Right atrium auricular region (tissue), 2 donors: ENCODE measurements around the gene HIGD1C. TPM values are rescaled to one million over a fixed set of nuclear protein-coding genes. Genes with fewer than 3 reads are reported as not detected.
"Not testable (repeated sequence)": the region's sequence is repeated elsewhere in the genome, so short reads cannot be mapped to it uniquely, and the experiment has no call there.

Experiments used
- DNase-seq: peaks from one replicate; pipeline ENCODE4 v3.0.0-alpha.2; 2019; ENCODE audit warnings: low spot score
- H3K27ac ChIP-seq, 2 donors: fragments of 200-600 bp; sonication (generic); 1 replicate in 1 of 2; 2 replicates in 1 of 2; pipeline ENCODE4 v1.5.1; 2016 to 2019
- H3K27me3 ChIP-seq, 2 donors: fragments of 200-600 bp; sonication (generic); one replicate each; pipeline versions ENCODE4 v1.5.1 to v1.6.0; 2017 to 2019
- H3K36me3 ChIP-seq: fragments of 200-600 bp; sonication (generic); one replicate; pipeline ENCODE4 v1.5.1; 2016
- H3K4me1 ChIP-seq, 2 donors: fragments of 200-600 bp; sonication (generic); one replicate each; pipeline versions ENCODE4 v1.5.1 to v1.6.0; 2017 to 2019
- H3K4me3 ChIP-seq, 2 donors: fragments of 200-600 bp; sonication (generic); 1 replicate in 1 of 2; 2 replicates in 1 of 2; pipeline ENCODE4 v1.5.1; 2017 to 2019; ENCODE audit warnings: mild to moderate bottlenecking in 1 of 2, moderate library complexity in 1 of 2
- H3K9me3 ChIP-seq, 2 donors: fragments of 200-600 bp; sonication (generic); one replicate each; pipeline ENCODE4 v1.5.1; 2019
- CTCF ChIP-seq, 2 donors: fragments of 200-600 bp; sonication (generic); IDR thresholded peaks; one replicate each; pipeline ENCODE4 v1.5.1; 2019; ENCODE audit warnings: antibody characterized with exemption in 2 of 2
- total RNA-seq, 2 donors: library from RNA; depleted of rRNA; stranded (reverse); fragments of >200 nt; gene quantifications; one replicate each; pipeline ENCODE4 v1.1.0, GENCODE V29; 2016

HIGD1C gene
- total RNA-seq, 2 donors from 2014 or later = not detected

GRCh38 chr12:50949801-50950302 is 2.5 kb upstream of the HIGD1C start:
- Histone ChIP-seq H3K27me3 (no peaks in the 10 kb centered on the region), H3K4me3 (no peak overlapping the region), H3K4me1 (no peaks in the 10 kb centered on the region), H3K36me3 (no peaks in the 10 kb centered on the region), H3K27ac (no peak overlapping the region), H3K9me3 (no peaks in the 10 kb centered on the region)
- DNase-seq = no peak
- TF ChIP-seq CTCF (IDR thresholded peaks at IDR 0.05) = no peak

- Histone ChIP-seq H3K9me3 (no peaks in the 10 kb centered on the region), H3K27me3 (no peaks in the 10 kb centered on the region), H3K27ac (no peak overlapping the region), H3K4me1 (no peaks in the 10 kb centered on the region), H3K36me3 (no peaks in the 10 kb centered on the region), H3K4me3 (no peak overlapping the region)
- no peak for DNase-seq
- no peak for TF ChIP-seq CTCF (IDR thresholded peaks at IDR 0.05)
Observed at GRCh38 chr12:50951112-50951511, 1.2 kb upstream of the HIGD1C start.

- Histone ChIP-seq H3K36me3 (no peaks in the 10 kb centered on the region), H3K27me3 (no peaks in the 10 kb centered on the region), H3K4me1 (no peaks in the 10 kb centered on the region), H3K9me3 (no peaks in the 10 kb centered on the region), H3K27ac (no peak overlapping the region), H3K4me3 (no peak overlapping the region)
- DNase-seq = no peak
- no peak for TF ChIP-seq CTCF (IDR thresholded peaks at IDR 0.05)
Observed at GRCh38 chr12:50953047-50953446, 703 bp downstream of the HIGD1C start.

GRCh38 chr12:50954789-50955188 is 2.4 kb downstream of the HIGD1C start:
- not testable (repeated sequence) for H3K27ac ChIP-seq, H3K27me3 ChIP-seq, H3K4me3 ChIP-seq, H3K36me3 ChIP-seq, H3K9me3 ChIP-seq, DNase-seq, H3K4me1 ChIP-seq

- DNase-seq = no peak
- no peak for TF ChIP-seq CTCF (IDR thresholded peaks at IDR 0.05)
- Histone ChIP-seq H3K4me1 (no peaks in the 10 kb centered on the region), H3K9me3 (no peaks in the 10 kb centered on the region), H3K27me3 (no peaks in the 10 kb centered on the region), H3K4me3 (no peak overlapping the region), H3K27ac (no peak overlapping the region), H3K36me3 (no peaks in the 10 kb centered on the region)
Observed at GRCh38 chr12:50955288-50955687, 2.9 kb downstream of the HIGD1C start.

GRCh38 chr12:50955697-50956096 is 3.4 kb downstream of the HIGD1C start:
- no peaks in the 10 kb centered on the region for H3K36me3 ChIP-seq
- no peaks in the 10 kb centered on the region for H3K4me1 ChIP-seq
- no peak for TF ChIP-seq CTCF (IDR thresholded peaks at IDR 0.05)
- no peak for DNase-seq
- no peak overlapping the region for H3K4me3 ChIP-seq
- no peak overlapping the region for H3K27ac ChIP-seq
- H3K27me3 ChIP-seq = no peaks in the 10 kb centered on the region
- H3K9me3 ChIP-seq = no peaks in the 10 kb centered on the region
